ENCODE measurements around the gene ARL10.
A peak's percentile ranks its signal among the peaks of the same experiment; 100 is the strongest.

Gene ARL10

GRCh38 chr5:176369934-176370711 is 4.8 kb downstream of the ARL10 start:
- H3K36me3 ChIP-seq (ENCODE audit: control insufficient read depth, insufficient read depth, low read length): no peaks in the 10 kb centered on the region
- H3K4me3 ChIP-seq (ENCODE audit: low read length): no peak overlapping the region
- peaks cover 3% of the 10 kb centered on the region for H3K27me3 ChIP-seq (ENCODE audit: control insufficient read depth, insufficient read depth, low read length)
- peaks cover 5% of the 10 kb centered on the region for H3K4me1 ChIP-seq (ENCODE audit: control insufficient read depth, insufficient read depth, low read length)
- H3K9ac ChIP-seq (ENCODE audit: low read length): no peak overlapping the region
- H3K27ac ChIP-seq (ENCODE audit: low read depth, low read length): no peak overlapping the region

GRCh38 chr5:176371621-176372539 is 6.6 kb downstream of the ARL10 start:
- Histone ChIP-seq H3K27me3 (ENCODE audit: control insufficient read depth, insufficient read depth, low read length) (no peaks in the 10 kb centered on the region), H3K4me1 (ENCODE audit: control insufficient read depth, insufficient read depth, low read length) (no peaks in the 10 kb centered on the region), H3K9ac (ENCODE audit: low read length) (no peak overlapping the region), H3K27ac (ENCODE audit: low read depth, low read length) (no peak overlapping the region), H3K36me3 (ENCODE audit: control insufficient read depth, insufficient read depth, low read length) (no peaks in the 10 kb centered on the region), H3K4me3 (ENCODE audit: low read length) (no peak overlapping the region)

GRCh38 chr5:176373100-176373818 is 8.0 kb downstream of the ARL10 start:
- no peak overlapping the region for H3K27ac ChIP-seq (ENCODE audit: low read depth, low read length)
- H3K9ac ChIP-seq (ENCODE audit: low read length): no peak overlapping the region

DNA sequence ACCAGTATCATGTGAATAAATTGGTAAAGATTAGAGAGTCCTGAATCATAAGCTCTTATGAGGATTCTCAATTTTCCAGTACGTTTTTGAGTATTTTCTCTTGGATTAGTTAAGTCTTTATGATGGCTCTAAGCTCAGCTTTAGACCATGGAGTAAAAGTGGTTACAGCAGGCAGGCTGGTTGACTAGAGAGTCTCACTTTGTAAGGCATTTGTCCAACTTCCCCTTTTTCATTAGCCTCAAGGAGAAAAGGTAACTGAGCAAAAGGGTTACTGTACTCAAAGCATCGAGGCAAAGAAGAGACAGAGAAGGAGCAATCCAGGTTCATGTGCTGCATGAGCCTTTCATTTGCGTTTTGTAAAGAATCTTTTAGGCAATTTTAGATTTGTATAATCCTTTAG is 14.6 kb downstream of the ARL10 start:
- peaks cover 19% of the 10 kb centered on the region for H3K36me3 ChIP-seq (ENCODE audit: control insufficient read depth, insufficient read depth, low read length)
- H3K27ac ChIP-seq (ENCODE audit: low read depth, low read length): no peak overlapping the region
- H3K27me3 ChIP-seq (ENCODE audit: control insufficient read depth, insufficient read depth, low read length): no peaks in the 10 kb centered on the region
- H3K9ac ChIP-seq (ENCODE audit: low read length): no peak overlapping the region
- H3K4me1 ChIP-seq (ENCODE audit: control insufficient read depth, insufficient read depth, low read length): peaks cover 4% of the 10 kb centered on the region
- H3K4me3 ChIP-seq (ENCODE audit: low read length): no peak overlapping the region

More at GRCh38 chr5:176373100-176373818, 8.0 kb downstream of the ARL10 start:
- H3K27me3 ChIP-seq (ENCODE audit: control insufficient read depth, insufficient read depth, low read length): no peaks in the 10 kb centered on the region
- H3K4me3 ChIP-seq (ENCODE audit: low read length): no peak overlapping the region
- no peaks in the 10 kb centered on the region for H3K36me3 ChIP-seq (ENCODE audit: control insufficient read depth, insufficient read depth, low read length)
- H3K4me1 ChIP-seq (ENCODE audit: control insufficient read depth, insufficient read depth, low read length): no peaks in the 10 kb centered on the region

GRCh38 chr5:176381423-176381822 is 16.1 kb downstream of the ARL10 start:
- no peak overlapping the region for H3K9ac ChIP-seq (ENCODE audit: low read length)
- H3K36me3 ChIP-seq (ENCODE audit: control insufficient read depth, insufficient read depth, low read length): peaks cover 22% of the 10 kb centered on the region
- no peaks in the 10 kb centered on the region for H3K27me3 ChIP-seq (ENCODE audit: control insufficient read depth, insufficient read depth, low read length)
- no peak overlapping the region for H3K4me3 ChIP-seq (ENCODE audit: low read length)
- H3K4me1 ChIP-seq (ENCODE audit: control insufficient read depth, insufficient read depth, low read length): peaks cover 4% of the 10 kb centered on the region
- peak overlapping the region; percentile 74 for H3K27ac ChIP-seq (ENCODE audit: low read depth, low read length)

GRCh38 chr5:176381979-176382378 is 16.7 kb downstream of the ARL10 start:
- Histone ChIP-seq H3K4me3 (ENCODE audit: low read length) (no peak overlapping the region), H3K4me1 (ENCODE audit: control insufficient read depth, insufficient read depth, low read length) (peaks cover 4% of the 10 kb centered on the region), H3K9ac (ENCODE audit: low read length) (no peak overlapping the region), H3K27me3 (ENCODE audit: control insufficient read depth, insufficient read depth, low read length) (no peaks in the 10 kb centered on the region), H3K27ac (ENCODE audit: low read depth, low read length) (peak overlapping the region; percentile 74), H3K36me3 (ENCODE audit: control insufficient read depth, insufficient read depth, low read length) (peaks cover 22% of the 10 kb centered on the region)

GRCh38 chr5:176382721-176383120 is 17.4 kb downstream of the ARL10 start:
- Histone ChIP-seq H3K9ac (ENCODE audit: low read length) (no peak overlapping the region), H3K4me3 (ENCODE audit: low read length) (no peak overlapping the region), H3K27ac (ENCODE audit: low read depth, low read length) (peak overlapping the region; percentile 74), H3K27me3 (ENCODE audit: control insufficient read depth, insufficient read depth, low read length) (no peaks in the 10 kb centered on the region), H3K36me3 (ENCODE audit: control insufficient read depth, insufficient read depth, low read length) (peaks cover 22% of the 10 kb centered on the region), H3K4me1 (ENCODE audit: control insufficient read depth, insufficient read depth, low read length) (peaks cover 4% of the 10 kb centered on the region)

DNA sequence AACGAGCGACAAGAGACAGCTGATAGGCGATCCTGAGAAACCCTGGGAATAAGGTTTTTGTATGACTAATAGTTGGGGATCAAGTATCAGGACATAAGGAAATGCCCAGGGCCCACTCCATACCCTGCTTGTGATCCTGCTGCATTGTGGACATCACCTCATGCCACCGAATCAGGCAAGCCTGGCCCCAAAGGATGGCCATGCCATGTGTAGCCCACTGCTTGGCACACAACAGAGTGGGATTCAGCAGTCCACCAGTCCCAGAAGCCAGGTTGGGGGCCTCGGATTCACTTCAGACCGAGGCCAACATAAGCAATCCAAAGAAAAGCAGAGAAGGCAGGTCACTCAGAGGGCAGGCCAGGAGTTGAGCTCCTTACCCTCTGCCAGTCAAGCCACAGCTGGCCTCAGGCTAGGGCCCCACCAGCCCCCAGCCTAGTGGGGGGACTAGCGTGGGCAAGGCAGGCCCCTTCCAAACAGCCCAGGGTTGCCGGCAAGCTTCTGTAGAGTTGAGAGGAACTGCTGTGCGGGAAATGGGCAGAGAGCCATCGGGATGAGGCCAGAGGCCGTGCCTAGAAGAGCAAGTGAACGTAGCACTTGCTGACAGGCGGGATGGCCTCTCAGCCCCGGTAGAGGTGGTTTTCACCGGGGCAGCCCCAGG is 18.1 kb downstream of the ARL10 start:
- H3K4me1 ChIP-seq (ENCODE audit: control insufficient read depth, insufficient read depth, low read length): peaks cover 4% of the 10 kb centered on the region
- no peak overlapping the region for H3K27ac ChIP-seq (ENCODE audit: low read depth, low read length)
- H3K9ac ChIP-seq (ENCODE audit: low read length): no peak overlapping the region
- no peaks in the 10 kb centered on the region for H3K27me3 ChIP-seq (ENCODE audit: control insufficient read depth, insufficient read depth, low read length)
- H3K36me3 ChIP-seq (ENCODE audit: control insufficient read depth, insufficient read depth, low read length): peaks cover 22% of the 10 kb centered on the region
- no peak overlapping the region for H3K4me3 ChIP-seq (ENCODE audit: low read length)

DNA sequence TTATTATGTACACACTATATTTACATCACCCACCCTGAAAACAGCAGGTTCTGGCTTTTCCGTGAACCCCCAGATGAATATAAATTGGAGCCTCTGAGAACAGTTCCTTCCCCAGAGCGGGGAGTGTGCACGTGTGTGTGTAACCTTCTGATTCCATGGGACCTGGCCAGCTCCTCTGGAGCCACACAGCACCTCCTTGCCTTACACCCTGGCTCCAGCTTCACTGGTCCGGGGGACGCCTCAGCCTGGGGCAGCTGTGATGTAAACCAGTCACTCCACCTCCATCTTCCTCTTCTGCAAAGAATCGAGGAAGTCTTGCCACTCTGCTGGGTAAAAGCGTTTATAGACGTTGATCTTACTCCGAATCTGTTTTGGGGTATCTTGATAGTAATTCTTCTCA is 18.7 kb downstream of the ARL10 start:
- H3K36me3 ChIP-seq (ENCODE audit: control insufficient read depth, insufficient read depth, low read length): peaks cover 22% of the 10 kb centered on the region
- no peak overlapping the region for H3K27ac ChIP-seq (ENCODE audit: low read depth, low read length)
- no peak overlapping the region for H3K9ac ChIP-seq (ENCODE audit: low read length)
- H3K4me3 ChIP-seq (ENCODE audit: low read length): no peak overlapping the region
- no peaks in the 10 kb centered on the region for H3K27me3 ChIP-seq (ENCODE audit: control insufficient read depth, insufficient read depth, low read length)
- peaks cover 4% of the 10 kb centered on the region for H3K4me1 ChIP-seq (ENCODE audit: control insufficient read depth, insufficient read depth, low read length)

GRCh38 chr5:176384366-176384930 is 19.2 kb downstream of the ARL10 start:
- no peaks in the 10 kb centered on the region for H3K27me3 ChIP-seq (ENCODE audit: control insufficient read depth, insufficient read depth, low read length)
- H3K27ac ChIP-seq (ENCODE audit: low read depth, low read length): no peak overlapping the region
- no peak overlapping the region for H3K4me3 ChIP-seq (ENCODE audit: low read length)
- H3K4me1 ChIP-seq (ENCODE audit: control insufficient read depth, insufficient read depth, low read length): peaks cover 5% of the 10 kb centered on the region
- H3K9ac ChIP-seq (ENCODE audit: low read length): no peak overlapping the region
- H3K36me3 ChIP-seq (ENCODE audit: control insufficient read depth, insufficient read depth, low read length): peaks cover 22% of the 10 kb centered on the region

- Histone ChIP-seq H3K4me3 (ENCODE audit: low read length) (no peak overlapping the region), H3K27ac (ENCODE audit: low read depth, low read length) (no peak overlapping the region), H3K36me3 (ENCODE audit: control insufficient read depth, insufficient read depth, low read length) (peaks cover 22% of the 10 kb centered on the region), H3K27me3 (ENCODE audit: control insufficient read depth, insufficient read depth, low read length) (no peaks in the 10 kb centered on the region), H3K9ac (ENCODE audit: low read length) (no peak overlapping the region), H3K4me1 (ENCODE audit: control insufficient read depth, insufficient read depth, low read length) (peaks cover 9% of the 10 kb centered on the region)
These were observed 19.7 kb downstream of the ARL10 start for GRCh38 chr5:176384991-176385390.

Data from rectal smooth muscle tissue (tissue), 1 donor.